K562 (cell line): ENCODE measurements around the gene FRYL. TPM values are rescaled to one million over a fixed set of nuclear protein-coding genes. Genes with fewer than 3 reads are reported as not detected.

Source experiments
- ATF6 ChIP-seq: sonication (generic); formaldehyde crosslinking; IDR thresholded peaks from 2 replicates; pipeline ENCODE4 v1.4.0; 2020; ENCODE audit warnings: mild to moderate bottlenecking, missing genetic modification reagents
- CTBP1 ChIP-seq: fragments of 450-650 bp; IDR thresholded peaks from 2 replicates; pipeline ENCODE4 v1.6.1; 2016; ENCODE audit warnings: borderline replicate concordance
- GTF2F1 ChIP-seq: IDR thresholded peaks from 2 replicates; pipeline ENCODE4 v1.6.1; 2011; ENCODE audit warnings: low read depth, low read length, improper control_type of control experiment
- HDAC2 ChIP-seq: fragments of 450-650 bp; IDR thresholded peaks from 2 replicates; pipeline ENCODE4 v1.6.1; 2016; ENCODE audit warnings: mild to moderate bottlenecking
- HEY1 ChIP-seq: fragments of 250-450 bp; sonication (Bioruptor Pico); IDR thresholded peaks from 2 replicates; pipeline ENCODE4 v1.5.0; 2020; ENCODE audit warnings: mild to moderate bottlenecking, moderate library complexity, borderline replicate concordance
- JUN ChIP-seq, 2 experiments: sonication (generic) in 1 of 2; formaldehyde crosslinking in 1 of 2; IDR thresholded peaks; 2 replicates each; pipeline versions ENCODE4 v1.6.1 to v1.8.0; 2012 to 2022; ENCODE audit warnings: borderline replicate concordance in 2 of 2, mild to moderate bottlenecking in 2 of 2, improper control_type of control experiment in 1 of 2, low read depth in 1 of 2, low read length in 1 of 2, missing genetic modification reagents in 1 of 2
- MTA1 ChIP-seq: fragments of 450-650 bp; IDR thresholded peaks from 2 replicates; pipeline ENCODE4 v1.6.1; 2017; ENCODE audit warnings: borderline replicate concordance
- MYC ChIP-seq, 2 experiments: fragments of 250-450 bp in 1 of 2; sonication (Bioruptor Pico) in 1 of 2; IDR thresholded peaks; 2 replicates each; pipeline versions ENCODE4 v1.5.1 to v1.6.1; 2012 to 2021; ENCODE audit warnings: low read depth in 2 of 2, borderline replicate concordance in 1 of 2, improper control_type of control experiment in 1 of 2, low read length in 1 of 2, mild to moderate bottlenecking in 1 of 2, moderate library complexity in 1 of 2
- NCOA6 ChIP-seq: fragments of 450-650 bp; IDR thresholded peaks from 2 replicates; pipeline ENCODE4 v1.6.1; 2017; ENCODE audit warnings: mild to moderate bottlenecking
- OTX1 ChIP-seq: fragments of 450-650 bp; formaldehyde crosslinking; IDR thresholded peaks from 2 replicates; pipeline ENCODE4 v1.4.0; 2022; ENCODE audit warnings: mild to moderate bottlenecking
- TEAD1 ChIP-seq, 2 experiments: fragments of 450-650 bp in 1 of 2; sonication (generic) in 1 of 2; formaldehyde crosslinking; IDR thresholded peaks; 2 replicates each; pipeline versions ENCODE4 v1.4.0 to v1.8.0; 2020 to 2022; ENCODE audit warnings: mild to moderate bottlenecking in 2 of 2, missing genetic modification reagents in 1 of 2
- USF2 ChIP-seq: sonication (generic); formaldehyde crosslinking; IDR thresholded peaks from 2 replicates; pipeline ENCODE4 v1.5.0; 2020; ENCODE audit warnings: missing genetic modification reagents
- ZBTB11 ChIP-seq, 3 experiments: fragments of 200-800 bp in 1 of 3; fragments of 250-450 bp in 1 of 3; fragments of 450-650 bp in 1 of 3; sonication (Bioruptor Pico) in 1 of 3; sonication (Bioruptor generic) in 1 of 3; formaldehyde crosslinking in 1 of 3; IDR thresholded peaks; 2 replicates each; pipeline versions ENCODE4 v1.6.1 to v1.8.0; 2016 to 2022; ENCODE audit warnings: mild to moderate bottlenecking in 2 of 3, missing genetic modification characterization in 2 of 3, missing compliant biosample characterization in 1 of 3, moderate library complexity in 1 of 3
- ZEB2 ChIP-seq: fragments of 450-650 bp; IDR thresholded peaks from 2 replicates; pipeline ENCODE4 v1.6.1; 2016
- ZNF174 ChIP-seq: fragments of 250-450 bp; sonication (Bioruptor Pico); IDR thresholded peaks from 2 replicates; pipeline ENCODE4 v1.4.0; 2020; ENCODE audit warnings: mild to moderate bottlenecking
- ZNF274 ChIP-seq: IDR thresholded peaks from 2 replicates; pipeline ENCODE4 v1.6.1; 2011; ENCODE audit warnings: low read depth, mild to moderate bottlenecking, low read length, moderate library complexity, borderline replicate concordance
- polyA plus RNA-seq, 8 experiments: library from polyadenylated mRNA; depleted of rRNA in 4 of 8; stranded (reverse) in 5 of 8; unstranded in 3 of 8; fragments of >200 nt; fragmentation: Nextera tagmentation in 2 of 8; fragmentation: Illumina TruSeq in 1 of 8; extraction: Ambion mirVana in 2 of 8; extraction: Trizol in 1 of 8; gene quantifications; 2 replicates each; pipeline versions ENCODE4 v1.2.1 to v1.2.3, GENCODE V29; 2011 to 2014; ENCODE audit warnings: inconsistent platforms in 1 of 8, missing spikeins in 1 of 8
- total RNA-seq, 7 experiments: library from RNA; depleted of rRNA in 6 of 7; stranded (reverse); fragments of >200 nt in 6 of 7; fragmentation: Illumina TruSeq in 2 of 7; extraction: Trizol in 2 of 7; gene quantifications; 2 replicates each; pipeline versions ENCODE4 v1.2.1 to v1.2.3, GENCODE V29; 2011 to 2021; ENCODE audit warnings: low replicate concordance in 1 of 7
- TF ChIP-seq, protein P1 (sequence below): fragments of 450-650 bp; formaldehyde crosslinking; IDR thresholded peaks from 2 replicates; pipeline ENCODE4 v1.4.0; 2020; ENCODE audit warnings: mild to moderate bottlenecking
- TF ChIP-seq, protein P2 (sequence below): fragments of 250-450 bp; sonication (Bioruptor Pico); IDR thresholded peaks from 2 replicates; pipeline ENCODE4 v1.4.0; 2020; ENCODE audit warnings: mild to moderate bottlenecking, moderate library complexity

The FRYL gene
- total and polyA plus RNA-seq, 9 of the 15 experiments (the other 6 are each of a cell fraction or from before 2014, with no cell fraction given), result 7.2 to 34.9 (median 15.9) TPM

- TF ChIP-seq JUN (IDR thresholded peaks at IDR 0.05; ENCODE audit: borderline replicate concordance, low read depth, low read length) (no peak), JUN (CRISPR knock-in tag; IDR thresholded peaks at IDR 0.05; ENCODE audit: borderline replicate concordance) (no peak), ZEB2 (0 out of 2 replicates have a peak, but pooled peaks have one; percentile 49), MTA1 (no peak), ATF6 (CRISPR knock-in tag) (no peak), ZNF174 (CRISPR knock-in tag) (no peak), GTF2F1 (no peak), OTX1 (CRISPR knock-in tag) (no peak), ZBTB11 (CRISPR knock-in tag; IDR thresholded peaks at IDR 0.05) (no peak), USF2 (CRISPR knock-in tag) (no peak), HDAC2 (peak; percentile 59), HEY1 (CRISPR knock-in tag) (no peak), ZNF274 (no peak), NCOA6 (no peak), MYC (IDR thresholded peaks at IDR 0.05; ENCODE audit: low read depth, low read length) (no peak), MYC (CRISPR knock-in tag; IDR thresholded peaks at IDR 0.05; ENCODE audit: borderline replicate concordance, low read depth) (no peak), CTBP1 (peak; percentile 40; the same call in 1 of the 2 replicates), TEAD1 (CRISPR knock-in tag; IDR thresholded peaks at IDR 0.05) (no peak)
- TF ChIP-seq, protein P1, sequence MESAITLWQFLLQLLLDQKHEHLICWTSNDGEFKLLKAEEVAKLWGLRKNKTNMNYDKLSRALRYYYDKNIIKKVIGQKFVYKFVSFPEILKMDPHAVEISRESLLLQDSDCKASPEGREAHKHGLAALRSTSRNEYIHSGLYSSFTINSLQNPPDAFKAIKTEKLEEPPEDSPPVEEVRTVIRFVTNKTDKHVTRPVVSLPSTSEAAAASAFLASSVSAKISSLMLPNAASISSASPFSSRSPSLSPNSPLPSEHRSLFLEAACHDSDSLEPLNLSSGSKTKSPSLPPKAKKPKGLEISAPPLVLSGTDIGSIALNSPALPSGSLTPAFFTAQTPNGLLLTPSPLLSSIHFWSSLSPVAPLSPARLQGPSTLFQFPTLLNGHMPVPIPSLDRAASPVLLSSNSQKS (CRISPR knock-in tag), result no peak
- TF ChIP-seq, protein P2, sequence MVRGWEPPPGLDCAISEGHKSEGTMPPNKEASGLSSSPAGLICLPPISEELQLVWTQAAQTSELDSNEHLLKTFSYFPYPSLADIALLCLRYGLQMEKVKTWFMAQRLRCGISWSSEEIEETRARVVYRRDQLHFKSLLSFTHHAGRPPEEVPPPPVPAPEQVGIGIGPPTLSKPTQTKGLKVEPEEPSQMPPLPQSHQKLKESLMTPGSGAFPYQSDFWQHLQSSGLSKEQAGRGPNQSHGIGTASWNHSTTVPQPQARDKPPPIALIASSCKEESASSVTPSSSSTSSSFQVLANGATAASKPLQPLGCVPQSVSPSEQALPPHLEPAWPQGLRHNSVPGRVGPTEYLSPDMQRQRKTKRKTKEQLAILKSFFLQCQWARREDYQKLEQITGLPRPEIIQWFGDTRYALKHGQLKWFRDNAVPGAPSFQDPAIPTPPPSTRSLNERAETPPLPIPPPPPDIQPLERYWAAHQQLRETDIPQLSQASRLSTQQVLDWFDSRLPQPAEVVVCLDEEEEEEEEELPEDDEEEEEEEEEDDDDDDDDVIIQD (CRISPR knock-in tag), result no peak
These were observed 40.5 kb downstream of the FRYL start (continued) for GRCh38 chr4:48739560-48740019.
